HUES48 (cell line): Measurements from ENCODE around the gene COG7.

ENCODE experiments used
- H3K27ac ChIP-seq: one replicate; pipeline ENCODE4 v1.7.0; 2013; ENCODE audit warnings: low read depth, low read length, inconsistent platforms
- H3K27me3 ChIP-seq: 2 replicates; pipeline ENCODE4 v1.6.1; 2013; ENCODE audit warnings: mild to moderate bottlenecking, low read length; ENCODE audit not compliant: control insufficient read depth, insufficient read depth
- H3K36me3 ChIP-seq: 2 replicates; pipeline ENCODE4 v1.6.1; 2013; ENCODE audit warnings: low read length; ENCODE audit not compliant: control insufficient read depth, insufficient read depth
- H3K4me1 ChIP-seq: 2 replicates; pipeline ENCODE4 v1.6.1; 2013; ENCODE audit warnings: mild to moderate bottlenecking, low read length; ENCODE audit not compliant: control insufficient read depth, insufficient read depth
- H3K4me3 ChIP-seq: 2 replicates; pipeline ENCODE4 v1.5.1; 2013; ENCODE audit warnings: mild to moderate bottlenecking, low read depth, low read length
- H3K9ac ChIP-seq: 2 replicates; pipeline ENCODE4 v1.6.1; 2013; ENCODE audit warnings: mild to moderate bottlenecking, low read depth, low read length, moderate library complexity
- H3K9me3 ChIP-seq: 2 replicates; pipeline ENCODE4 v1.6.1; 2013; ENCODE audit warnings: low read length; ENCODE audit not compliant: control insufficient read depth, insufficient read depth

COG7 gene

GRCh38 chr16:23357761-23358290, 95.2 kb downstream of the COG7 start:
- Histone ChIP-seq H3K27ac (no peak overlapping the region), H3K4me1 (no peaks in the 10 kb centered on the region), H3K9me3 (no peaks in the 10 kb centered on the region), H3K27me3 (no peaks in the 10 kb centered on the region), H3K9ac (no peak overlapping the region), H3K36me3 (no peaks in the 10 kb centered on the region), H3K4me3 (no peak overlapping the region)

GRCh38 chr16:23356941-23357340, 96.0 kb downstream of the COG7 start:
- Histone ChIP-seq H3K36me3 (no peaks in the 10 kb centered on the region), H3K9me3 (no peaks in the 10 kb centered on the region), H3K4me3 (no peak overlapping the region), H3K27ac (no peak overlapping the region), H3K27me3 (no peaks in the 10 kb centered on the region), H3K4me1 (no peaks in the 10 kb centered on the region), H3K9ac (no peak overlapping the region)

- Histone ChIP-seq H3K4me3 (no peak overlapping the region), H3K9me3 (no peaks in the 10 kb centered on the region), H3K27me3 (no peaks in the 10 kb centered on the region), H3K4me1 (no peaks in the 10 kb centered on the region), H3K27ac (no peak overlapping the region), H3K36me3 (no peaks in the 10 kb centered on the region), H3K9ac (no peak overlapping the region)
These were observed 97.8 kb downstream of the COG7 start for GRCh38 chr16:23355106-23355670.

- Histone ChIP-seq H3K9ac (no peak overlapping the region), H3K27ac (no peak overlapping the region), H3K4me3 (no peak overlapping the region), H3K27me3 (no peaks in the 10 kb centered on the region), H3K36me3 (no peaks in the 10 kb centered on the region), H3K4me1 (no peaks in the 10 kb centered on the region), H3K9me3 (no peaks in the 10 kb centered on the region)
These were observed 98.7 kb downstream of the COG7 start for GRCh38 chr16:23354246-23354645.

- no peak overlapping the region for H3K9ac ChIP-seq
- H3K27ac ChIP-seq, result no peak overlapping the region
- H3K27me3 ChIP-seq, result no peaks in the 10 kb centered on the region
- H3K4me3 ChIP-seq, result no peak overlapping the region
- H3K4me1 ChIP-seq, result no peaks in the 10 kb centered on the region
- no peaks in the 10 kb centered on the region for H3K9me3 ChIP-seq
- H3K36me3 ChIP-seq, result no peaks in the 10 kb centered on the region
These were observed 99.5 kb downstream of the COG7 start for GRCh38 chr16:23353440-23353839.

- H3K4me3 ChIP-seq, result no peak overlapping the region
- H3K9me3 ChIP-seq, result no peaks in the 10 kb centered on the region
- H3K4me1 ChIP-seq, result no peaks in the 10 kb centered on the region
- H3K27ac ChIP-seq, result no peak overlapping the region
- H3K27me3 ChIP-seq, result no peaks in the 10 kb centered on the region
- H3K36me3 ChIP-seq, result no peaks in the 10 kb centered on the region
- no peak overlapping the region for H3K9ac ChIP-seq
These were observed 101.6 kb downstream of the COG7 start for GRCh38 chr16:23351360-23351759.

- H3K27me3 ChIP-seq, result no peaks in the 10 kb centered on the region
- no peak overlapping the region for H3K4me3 ChIP-seq
- no peaks in the 10 kb centered on the region for H3K36me3 ChIP-seq
- no peaks in the 10 kb centered on the region for H3K9me3 ChIP-seq
- no peak overlapping the region for H3K9ac ChIP-seq
- H3K27ac ChIP-seq, result no peak overlapping the region
- H3K4me1 ChIP-seq, result peaks cover 2% of the 10 kb centered on the region
These were observed 104.2 kb downstream of the COG7 start for GRCh38 chr16:23348579-23349469.

GRCh38 chr16:23345237-23345636, 107.8 kb downstream of the COG7 start:
- no peak overlapping the region for H3K4me3 ChIP-seq
- no peak overlapping the region for H3K27ac ChIP-seq
- no peaks in the 10 kb centered on the region for H3K27me3 ChIP-seq
- H3K9ac ChIP-seq, result no peak overlapping the region
- no peaks in the 10 kb centered on the region for H3K36me3 ChIP-seq
- H3K4me1 ChIP-seq, result peaks cover 5% of the 10 kb centered on the region
- H3K9me3 ChIP-seq, result no peaks in the 10 kb centered on the region

- Histone ChIP-seq H3K36me3 (no peaks in the 10 kb centered on the region), H3K9ac (no peak overlapping the region), H3K4me3 (no peak overlapping the region), H3K27me3 (no peaks in the 10 kb centered on the region), H3K4me1 (peaks cover 5% of the 10 kb centered on the region), H3K27ac (peak overlapping the region; percentile 3), H3K9me3 (no peaks in the 10 kb centered on the region)
These were observed 109.1 kb downstream of the COG7 start for GRCh38 chr16:23343643-23344612.

GRCh38 chr16:23342083-23342640, 110.8 kb downstream of the COG7 start:
- H3K27ac ChIP-seq, result no peak overlapping the region
- H3K9ac ChIP-seq, result no peak overlapping the region
- no peaks in the 10 kb centered on the region for H3K27me3 ChIP-seq
- H3K36me3 ChIP-seq, result no peaks in the 10 kb centered on the region
- peaks cover 5% of the 10 kb centered on the region for H3K4me1 ChIP-seq
- H3K9me3 ChIP-seq, result no peaks in the 10 kb centered on the region
- no peak overlapping the region for H3K4me3 ChIP-seq
